HCT116 (cell line): ENCODE measurements around the gene SIGLEC7. TPM values are rescaled to one million over a fixed set of nuclear protein-coding genes. Genes with fewer than 3 reads are reported as not detected.

Source experiments
- ATAC-seq: fragments of 200-7000 bp; cut with Tn5 transposase; 2 replicates; pipeline ENCODE4 v1.9.1; 2020; ENCODE audit warnings: mild to moderate bottlenecking, moderate library complexity
- BruUV-seq: library from RNA; stranded (reverse); fragments of 400-500 nt; replicated peaks from 2 replicates; lab custom pipeline; 2021; lab: Mats Ljungman, UMichigan
- CTCF ChIA-PET: fragments of 300-600 bp; sonication (Branson Sonifier 250); formaldehyde crosslinking; loops from one replicate; lab custom pipeline; 2021; ENCODE audit warnings: antibody characterized with exemption; lab: Charles Lee
- POLR2A ChIA-PET: fragments of 300-600, 350-600 bp; sonication (Branson Sonifier 250); formaldehyde crosslinking; loops from one replicate; lab custom pipeline; 2021; ENCODE audit warnings: antibody characterized with exemption; lab: Charles Lee
- RAD21 ChIA-PET, 2 experiments: fragments of 300-600 bp; sonication (Branson Sonifier 250); formaldehyde crosslinking; loops; one replicate each; lab custom pipeline; 2023; ENCODE audit warnings: low total read pairs in 2 of 2; ENCODE audit not compliant: uncharacterized antibody in 2 of 2, unreplicated experiment in 2 of 2, low non-redundant PET in 1 of 2; lab: Charles Lee
- DNase-seq: peaks from one replicate; pipeline ENCODE4 v3.0.0-alpha.2; 2010; ENCODE audit warnings: low read depth, low spot score
- H2AFZ ChIP-seq: fragments of 200-600 bp; shearing (Covaris generic), sonication (generic); 2 replicates; pipeline ENCODE4 v1.6.1; 2017; ENCODE audit warnings: low read depth, mixed run types, mixed read lengths, antibody characterized with exemption, low read length; ENCODE audit not compliant: poor library complexity, severe bottlenecking
- H3K27ac ChIP-seq: 2 replicates; pipeline ENCODE4 v1.5.1; 2012; ENCODE audit warnings: low read depth, low read length
- H3K27me3 ChIP-seq: fragments of 200-600 bp; sonication (generic); 2 replicates; pipeline ENCODE4 v1.6.1; 2016; ENCODE audit warnings: mixed run types, low read length, mixed read lengths; ENCODE audit not compliant: insufficient read depth
- H3K36me3 ChIP-seq, 2 experiments: fragments of 200-500 bp in 1 of 2; fragments of 200-600 bp in 1 of 2; sonication (Bioruptor generic) in 1 of 2; sonication (generic) in 1 of 2; 2 replicates each; pipeline versions ENCODE4 v1.5.1 to v1.6.1; 2014 to 2016; ENCODE audit warnings: low read length in 2 of 2, inconsistent platforms in 1 of 2, mixed read lengths in 1 of 2, mixed run types in 1 of 2; ENCODE audit not compliant: insufficient read depth in 2 of 2, control insufficient read depth in 1 of 2
- H3K4me1 ChIP-seq, 2 experiments: fragments of 200-600 bp in 1 of 2; sonication (generic) in 1 of 2; 2 replicates each; pipeline versions ENCODE4 v1.5.1 to v1.6.1; 2012 to 2017; ENCODE audit warnings: low read length in 2 of 2, inconsistent platforms in 1 of 2, mild to moderate bottlenecking in 1 of 2, mixed read lengths in 1 of 2, mixed run types in 1 of 2, moderate library complexity in 1 of 2; ENCODE audit not compliant: insufficient read depth in 2 of 2, control insufficient read depth in 1 of 2
- H3K4me2 ChIP-seq: fragments of 200-600 bp; sonication (generic); 2 replicates; pipeline ENCODE4 v1.6.1; 2017; ENCODE audit warnings: mixed run types, low read length, mixed read lengths
- H3K4me3 ChIP-seq, 2 experiments: fragments of 200-600 bp in 1 of 2; sonication (generic) in 1 of 2; replicated peaks in 1 of 2; 2 replicates each; pipeline ENCODE4 v1.5.1; 2011 to 2016; ENCODE audit warnings: low read length in 2 of 2, control low read depth in 1 of 2, low read depth in 1 of 2, mild to moderate bottlenecking in 1 of 2, mixed read lengths in 1 of 2, mixed run types in 1 of 2
- H3K79me2 ChIP-seq: fragments of 200-600 bp; sonication (generic); 2 replicates; pipeline ENCODE4 v1.6.1; 2017; ENCODE audit warnings: mild to moderate bottlenecking, mixed run types, low read length, moderate library complexity, mixed read lengths; ENCODE audit not compliant: insufficient read depth
- H3K9ac ChIP-seq: fragments of 200-600 bp; sonication (generic); 2 replicates; pipeline ENCODE4 v1.6.1; 2016; ENCODE audit warnings: low read length, mixed read lengths
- H3K9me2 ChIP-seq: fragments of 200-600 bp; sonication (generic), shearing (Covaris generic); 2 replicates; pipeline ENCODE4 v1.6.1; 2017; ENCODE audit warnings: mixed run types, mild to moderate bottlenecking, moderate library complexity; ENCODE audit not compliant: insufficient read depth
- H3K9me3 ChIP-seq, 2 experiments: fragments of 200-500 bp in 1 of 2; fragments of 200-600 bp in 1 of 2; sonication (Bioruptor generic) in 1 of 2; sonication (generic) in 1 of 2; 2 replicates each; pipeline ENCODE4 v1.6.1; 2014 to 2017; ENCODE audit warnings: low read length in 2 of 2, mixed read lengths in 2 of 2, inconsistent platforms in 1 of 2, low read depth in 1 of 2, mild to moderate bottlenecking in 1 of 2, mixed run types in 1 of 2, moderate library complexity in 1 of 2; ENCODE audit not compliant: control insufficient read depth in 1 of 2, insufficient read depth in 1 of 2
- H4K20me1 ChIP-seq: fragments of 200-600 bp; sonication (generic), shearing (Covaris generic); 2 replicates; pipeline ENCODE4 v1.6.1; 2017; ENCODE audit warnings: mixed run types, mild to moderate bottlenecking, moderate library complexity; ENCODE audit not compliant: insufficient read depth
- CEBPB ChIP-seq: IDR thresholded peaks from 2 replicates; pipeline ENCODE4 v1.6.1; 2012; ENCODE audit warnings: low read depth
- EZH2phosphoT487 ChIP-seq: fragments of 200-600 bp; IDR thresholded peaks from 2 replicates; pipeline ENCODE4 v1.6.1; 2018; ENCODE audit warnings: antibody characterized with exemption, borderline replicate concordance
- JUND ChIP-seq: IDR thresholded peaks from 2 replicates; pipeline ENCODE4 v1.6.1; 2012
- RAD21 ChIP-seq: IDR thresholded peaks from 2 replicates; pipeline ENCODE4 v1.6.1; 2012; ENCODE audit warnings: low read depth, mild to moderate bottlenecking
- TCF7L2 ChIP-seq: IDR thresholded peaks from 2 replicates; pipeline ENCODE4 v1.7.0; 2011; ENCODE audit warnings: borderline replicate concordance, inconsistent platforms; ENCODE audit not compliant: insufficient read depth, insufficient read length; ENCODE audit errors: extremely low read depth
- ZFX ChIP-seq: fragments of 450-650 bp; IDR thresholded peaks from 2 replicates; pipeline ENCODE4 v1.6.1; 2017
- intact Hi-C: fragments of 100-400 bp; cut with micrococcal nuclease; formaldehyde crosslinking; loops from 2 replicates; pipeline ENCODE4 v1.10.0; 2022
- total RNA-seq: library from RNA; stranded (reverse); gene quantifications from one replicate; pipeline ENCODE4 v1.2.1, GENCODE V29; 2021; ENCODE audit not compliant: unreplicated experiment
- TF ChIP-seq, protein P1 (sequence below): IDR thresholded peaks from 2 replicates; pipeline ENCODE4 v1.6.1; 2011; ENCODE audit warnings: mild to moderate bottlenecking, low read length, moderate library complexity; ENCODE audit not compliant: insufficient replicate concordance; ENCODE audit errors: extremely low read depth
- TF ChIP-seq, protein P2 (sequence below): IDR thresholded peaks from 2 replicates; pipeline ENCODE4 v1.6.1; 2012

The SIGLEC7 gene
- total RNA-seq, 1 experiment from 2014 or later = not detected

DNA sequence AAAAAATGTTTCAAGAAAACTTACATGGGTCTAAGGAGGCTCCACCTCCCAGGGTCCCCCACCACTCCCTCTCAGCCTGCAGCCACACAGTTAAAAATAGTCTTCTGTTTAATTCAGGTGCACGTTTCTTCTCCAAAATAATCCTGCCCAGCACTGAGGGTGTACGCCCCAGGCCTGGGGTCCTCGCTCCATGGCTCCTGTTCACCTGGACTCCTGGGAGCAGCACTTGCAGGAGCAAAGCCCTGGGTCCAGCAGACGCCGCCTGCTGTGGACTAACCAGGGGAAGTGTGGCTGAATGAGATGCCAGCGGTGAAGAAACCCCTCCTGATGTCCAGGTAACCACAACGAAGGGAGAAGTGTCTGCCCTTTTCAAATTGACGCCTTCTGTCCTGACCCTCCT is 41.5 kb downstream of the SIGLEC7 start:
- intact Hi-C loops = no loop called here
- no peaks in the 10 kb centered on the region for H3K9me2 ChIP-seq
- no peak for DNase-seq
- H3K79me2 ChIP-seq = no peaks in the 10 kb centered on the region
- H2AFZ ChIP-seq = no peak overlapping the region
- ChIA-PET RAD21 (interaction anchor here in 1 of 2 experiments (0.7 kb wide), 1 partner anchor 480 kb away, joined by 3 read pairs; no protein-coding TSS in a partner anchor), CTCF (no interaction called here), POLR2A (no interaction called here)
- no peak overlapping the region for H3K9ac ChIP-seq
- no peak overlapping the region for H3K4me3 ChIP-seq
- no peak for TF ChIP-seq RAD21
- no peak overlapping the region for H3K27ac ChIP-seq
- H3K27me3 ChIP-seq = 0 out of 2 replicates have a peak, but pooled peaks cover 2% of the 10 kb centered on the region
- H3K4me2 ChIP-seq = no peak overlapping the region
- H3K9me3 ChIP-seq = no peaks in the 10 kb centered on the region
- BruUV-seq = no TSS peak
- no peaks in the 10 kb centered on the region for H3K36me3 ChIP-seq
- no peak for ATAC-seq
- H4K20me1 ChIP-seq = no peaks in the 10 kb centered on the region
- no peaks in the 10 kb centered on the region for H3K4me1 ChIP-seq

DNA sequence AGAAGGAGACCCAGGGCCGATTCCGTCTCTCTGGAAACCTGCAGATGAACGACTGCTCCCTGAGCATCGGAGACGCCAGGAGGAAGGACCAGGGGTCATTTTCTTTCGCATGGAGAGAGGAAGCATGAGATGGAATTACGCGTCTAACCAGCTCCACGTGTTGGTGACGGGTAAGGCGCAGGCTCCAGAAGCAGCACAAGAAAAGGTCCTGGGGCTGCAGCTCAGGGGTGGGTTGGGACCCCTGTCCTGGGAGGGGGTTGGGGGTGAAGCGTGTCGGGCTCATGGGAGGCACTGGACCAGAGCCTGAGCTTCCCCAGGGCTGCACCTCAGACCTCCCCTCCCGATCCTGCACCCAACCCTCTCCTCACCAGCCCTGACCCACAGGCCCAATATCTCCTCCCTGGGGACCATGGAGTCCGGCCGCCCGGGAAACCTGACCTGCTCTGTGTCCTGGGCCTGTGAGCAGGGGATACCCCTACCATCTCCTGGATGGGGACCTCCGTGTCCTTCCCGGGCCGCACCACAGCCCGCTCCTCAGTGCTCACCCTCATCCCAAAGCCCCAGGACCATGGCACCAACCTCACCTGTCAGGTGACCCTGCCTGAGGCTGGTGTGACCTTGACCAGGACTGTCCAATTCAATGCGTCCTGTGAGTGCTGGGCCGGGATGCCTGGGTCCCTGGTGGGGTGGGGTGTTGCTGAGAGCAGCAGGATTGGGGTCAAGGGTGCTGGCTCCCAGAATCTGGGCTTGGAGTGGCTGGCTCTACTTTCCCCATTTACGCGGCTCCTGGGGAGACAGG is 43.2 kb downstream of the SIGLEC7 start:
- no peak overlapping the region for H3K4me3 ChIP-seq
- H3K9me3 ChIP-seq = no peaks in the 10 kb centered on the region
- H3K4me2 ChIP-seq = no peak overlapping the region
- RAD21 ChIA-PET = no interaction called here
- no peaks in the 10 kb centered on the region for H3K9me2 ChIP-seq
- no TSS peak for BruUV-seq
- CTCF ChIA-PET = no interaction called here
- ATAC-seq (no peak), DNase-seq (no peak)
- H3K27ac ChIP-seq = no peak overlapping the region
- H2AFZ ChIP-seq = no peak overlapping the region
- H3K27me3 ChIP-seq = no peaks in the 10 kb centered on the region
- TF ChIP-seq, protein P1, sequence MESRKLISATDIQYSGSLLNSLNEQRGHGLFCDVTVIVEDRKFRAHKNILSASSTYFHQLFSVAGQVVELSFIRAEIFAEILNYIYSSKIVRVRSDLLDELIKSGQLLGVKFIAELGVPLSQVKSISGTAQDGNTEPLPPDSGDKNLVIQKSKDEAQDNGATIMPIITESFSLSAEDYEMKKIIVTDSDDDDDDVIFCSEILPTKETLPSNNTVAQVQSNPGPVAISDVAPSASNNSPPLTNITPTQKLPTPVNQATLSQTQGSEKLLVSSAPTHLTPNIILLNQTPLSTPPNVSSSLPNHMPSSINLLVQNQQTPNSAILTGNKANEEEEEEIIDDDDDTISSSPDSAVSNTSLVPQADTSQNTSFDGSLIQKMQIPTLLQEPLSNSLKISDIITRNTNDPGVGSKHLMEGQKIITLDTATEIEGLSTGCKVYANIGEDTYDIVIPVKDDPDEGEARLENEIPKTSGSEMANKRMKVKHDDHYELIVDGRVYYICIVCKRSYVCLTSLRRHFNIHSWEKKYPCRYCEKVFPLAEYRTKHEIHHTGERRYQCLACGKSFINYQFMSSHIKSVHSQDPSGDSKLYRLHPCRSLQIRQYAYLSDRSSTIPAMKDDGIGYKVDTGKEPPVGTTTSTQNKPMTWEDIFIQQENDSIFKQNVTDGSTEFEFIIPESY = no peak
- TF ChIP-seq ZFX = no peak
- TF ChIP-seq TCF7L2 = no peak
- TF ChIP-seq EZH2phosphoT487 = no peak
- TF ChIP-seq, protein P2, sequence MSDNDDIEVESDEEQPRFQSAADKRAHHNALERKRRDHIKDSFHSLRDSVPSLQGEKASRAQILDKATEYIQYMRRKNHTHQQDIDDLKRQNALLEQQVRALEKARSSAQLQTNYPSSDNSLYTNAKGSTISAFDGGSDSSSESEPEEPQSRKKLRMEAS = no peak
- TF ChIP-seq JUND = no peak
- TF ChIP-seq CEBPB = no peak
- intact Hi-C loops = no loop called here
- no peaks in the 10 kb centered on the region for H4K20me1 ChIP-seq
- no peaks in the 10 kb centered on the region for H3K4me1 ChIP-seq
- H3K9ac ChIP-seq = no peak overlapping the region
- H3K36me3 ChIP-seq = no peaks in the 10 kb centered on the region
- POLR2A ChIA-PET = no interaction called here
- H3K79me2 ChIP-seq = no peaks in the 10 kb centered on the region
